Activated naive CD8-positive, alpha-beta T cell treated with anti-CD3 and anti-CD28 coated beads for 36 hours (primary cell): ENCODE measurements around the gene CAPG. TPM values are rescaled to one million over a fixed set of nuclear protein-coding genes. Genes with fewer than 3 reads are reported as not detected.
A peak's percentile ranks its signal among the peaks of the same experiment; 100 is the strongest.
"Not testable (repeated sequence)": the region's sequence is repeated elsewhere in the genome, so short reads cannot be mapped to it uniquely, and the experiment has no call there.

Experiments used
- DNase-seq: peaks from one replicate; pipeline ENCODE4 v3.0.0; 2021
- H3K27ac Mint-ChIP-seq: one replicate; pipeline ENCODE4 v1.8.0; 2022; ENCODE audit warnings: mild to moderate bottlenecking, moderate library complexity, mixed read lengths
- H3K27me3 Mint-ChIP-seq: one replicate; pipeline ENCODE4 v1.8.0; 2022; ENCODE audit warnings: mild to moderate bottlenecking, mixed read lengths
- H3K36me3 Mint-ChIP-seq: one replicate; pipeline ENCODE4 v1.8.0; 2021; ENCODE audit warnings: mild to moderate bottlenecking, mixed read lengths
- H3K4me1 Mint-ChIP-seq: one replicate; pipeline ENCODE4 v1.8.0; 2021; ENCODE audit warnings: mixed read lengths
- H3K4me3 Mint-ChIP-seq: one replicate; pipeline ENCODE4 v1.8.0; 2022; ENCODE audit warnings: mild to moderate bottlenecking, moderate library complexity, mixed read lengths
- H3K9me3 Mint-ChIP-seq: one replicate; pipeline ENCODE4 v1.8.0; 2022; ENCODE audit warnings: mixed read lengths
- total RNA-seq, 2 experiments: library from RNA; stranded (reverse); gene quantifications; one replicate each; pipeline ENCODE4 v1.2.3, GENCODE V29; 2021

The CAPG gene
- total RNA-seq, 2 experiments from 2014 or later: 18.1 to 19.8 TPM

GRCh38 chr2:85444629-85445172, 34.5 kb upstream of the CAPG start:
- H3K9me3 Mint-ChIP-seq: no peaks in the 10 kb centered on the region
- no peaks in the 10 kb centered on the region for H3K27me3 Mint-ChIP-seq
- DNase-seq: no peak
- no peak overlapping the region for H3K27ac Mint-ChIP-seq
- no peak overlapping the region for H3K4me3 Mint-ChIP-seq
- peaks cover 9% of the 10 kb centered on the region for H3K4me1 Mint-ChIP-seq
- no peaks in the 10 kb centered on the region for H3K36me3 Mint-ChIP-seq

GRCh38 chr2:85441864-85442263, 31.7 kb upstream of the CAPG start:
- Mint-ChIP-seq H3K9me3 (no peaks in the 10 kb centered on the region), H3K4me1 (peaks cover 28% of the 10 kb centered on the region), H3K27ac (no peak overlapping the region), H3K4me3 (no peak overlapping the region), H3K27me3 (no peaks in the 10 kb centered on the region), H3K36me3 (no peaks in the 10 kb centered on the region)
- DNase-seq: no peak

GRCh38 chr2:85440729-85441128, 30.6 kb upstream of the CAPG start:
- Mint-ChIP-seq H3K27ac (no peak overlapping the region), H3K4me1 (peaks cover 29% of the 10 kb centered on the region), H3K4me3 (no peak overlapping the region), H3K9me3 (no peaks in the 10 kb centered on the region), H3K36me3 (no peaks in the 10 kb centered on the region), H3K27me3 (no peaks in the 10 kb centered on the region)
- no peak for DNase-seq

DNA sequence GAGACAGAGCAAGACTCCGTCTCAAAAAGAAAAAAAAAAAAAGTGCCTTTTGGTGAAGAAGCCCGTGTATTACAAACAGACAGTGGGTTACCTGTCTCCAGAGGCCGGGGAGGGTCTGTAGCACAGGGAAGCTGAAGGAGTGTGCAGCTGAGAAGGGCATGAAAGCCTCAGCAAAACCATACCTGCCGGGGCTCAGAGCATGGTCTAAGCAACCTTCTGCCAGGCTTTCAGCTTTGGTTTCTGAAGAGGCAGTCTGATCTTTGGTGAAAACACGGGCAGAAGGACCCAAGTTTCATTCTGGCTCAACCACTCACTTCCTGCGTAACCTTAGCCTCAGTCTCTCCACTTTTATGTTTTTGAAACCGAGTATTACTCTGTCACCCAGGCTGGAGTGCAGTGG, 29.8 kb upstream of the CAPG start:
- peak overlapping the region; percentile 88 for H3K27ac Mint-ChIP-seq
- peaks cover 29% of the 10 kb centered on the region for H3K4me1 Mint-ChIP-seq
- H3K4me3 Mint-ChIP-seq: peak overlapping the region; percentile 78
- no peaks in the 10 kb centered on the region for H3K36me3 Mint-ChIP-seq
- no peaks in the 10 kb centered on the region for H3K9me3 Mint-ChIP-seq
- H3K27me3 Mint-ChIP-seq: no peaks in the 10 kb centered on the region
- DNase-seq: peak; percentile 28

DNA sequence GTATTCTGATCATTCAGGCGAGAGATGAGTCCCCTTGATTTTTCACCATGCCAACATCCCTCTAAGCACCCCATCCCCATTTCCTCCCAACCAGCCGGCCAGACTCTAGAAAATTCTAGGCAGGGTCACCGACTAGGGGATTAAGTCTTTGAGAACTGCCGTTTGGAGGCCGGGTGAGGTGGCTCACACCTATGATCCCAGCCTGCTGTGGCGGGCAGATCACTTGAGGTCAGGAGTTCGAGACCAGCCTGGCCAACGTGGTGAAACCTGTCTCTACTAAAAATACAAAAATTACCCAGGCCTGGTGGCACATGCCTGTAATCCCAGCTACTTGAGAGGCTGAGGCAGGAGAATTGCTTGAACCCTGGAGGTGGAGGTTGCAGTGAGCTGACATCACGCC, 29.4 kb upstream of the CAPG start:
- H3K27me3 Mint-ChIP-seq, H3K36me3 Mint-ChIP-seq, H3K9me3 Mint-ChIP-seq, DNase-seq: not testable (repeated sequence)
- peaks cover 29% of the 10 kb centered on the region for H3K4me1 Mint-ChIP-seq
- peak overlapping the region; percentile 88 for H3K27ac Mint-ChIP-seq
- H3K4me3 Mint-ChIP-seq: peak overlapping the region; percentile 78

DNA sequence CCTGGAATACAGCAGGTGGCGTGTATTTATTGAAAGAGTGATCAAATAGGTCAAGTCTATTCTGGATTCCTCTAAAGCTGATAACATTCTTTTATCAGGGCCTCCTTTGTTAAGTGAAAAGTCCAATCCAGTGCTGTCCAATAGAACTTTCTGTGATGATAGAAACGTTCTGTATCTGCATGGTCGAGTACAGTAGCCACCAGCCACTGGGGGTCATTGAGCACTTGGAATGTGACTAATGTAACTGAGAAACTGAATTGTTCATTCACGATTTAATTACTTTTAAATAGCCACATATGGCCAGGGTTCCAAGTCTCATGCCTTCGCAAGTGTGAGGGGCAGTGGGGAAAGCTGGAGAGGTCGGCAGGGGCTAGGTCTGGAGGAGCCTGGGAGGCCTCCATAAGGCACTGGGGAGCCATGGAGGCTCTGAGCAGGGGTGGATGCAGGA, 28.9 kb upstream of the CAPG start:
- Mint-ChIP-seq H3K4me1 (peaks cover 29% of the 10 kb centered on the region), H3K27ac (peak overlapping the region; percentile 87), H3K4me3 (peak overlapping the region; percentile 10), H3K9me3 (no peaks in the 10 kb centered on the region), H3K27me3 (no peaks in the 10 kb centered on the region), H3K36me3 (no peaks in the 10 kb centered on the region)
- DNase-seq: no peak

- H3K4me3 Mint-ChIP-seq: peak overlapping the region; percentile 78
- peaks cover 29% of the 10 kb centered on the region for H3K4me1 Mint-ChIP-seq
- H3K27ac Mint-ChIP-seq: peak overlapping the region; percentile 87
- DNase-seq: no peak
- no peaks in the 10 kb centered on the region for H3K27me3 Mint-ChIP-seq
- no peaks in the 10 kb centered on the region for H3K9me3 Mint-ChIP-seq
- H3K36me3 Mint-ChIP-seq: no peaks in the 10 kb centered on the region
Observed at GRCh38 chr2:85438201-85439024, 28.2 kb upstream of the CAPG start.

DNA sequence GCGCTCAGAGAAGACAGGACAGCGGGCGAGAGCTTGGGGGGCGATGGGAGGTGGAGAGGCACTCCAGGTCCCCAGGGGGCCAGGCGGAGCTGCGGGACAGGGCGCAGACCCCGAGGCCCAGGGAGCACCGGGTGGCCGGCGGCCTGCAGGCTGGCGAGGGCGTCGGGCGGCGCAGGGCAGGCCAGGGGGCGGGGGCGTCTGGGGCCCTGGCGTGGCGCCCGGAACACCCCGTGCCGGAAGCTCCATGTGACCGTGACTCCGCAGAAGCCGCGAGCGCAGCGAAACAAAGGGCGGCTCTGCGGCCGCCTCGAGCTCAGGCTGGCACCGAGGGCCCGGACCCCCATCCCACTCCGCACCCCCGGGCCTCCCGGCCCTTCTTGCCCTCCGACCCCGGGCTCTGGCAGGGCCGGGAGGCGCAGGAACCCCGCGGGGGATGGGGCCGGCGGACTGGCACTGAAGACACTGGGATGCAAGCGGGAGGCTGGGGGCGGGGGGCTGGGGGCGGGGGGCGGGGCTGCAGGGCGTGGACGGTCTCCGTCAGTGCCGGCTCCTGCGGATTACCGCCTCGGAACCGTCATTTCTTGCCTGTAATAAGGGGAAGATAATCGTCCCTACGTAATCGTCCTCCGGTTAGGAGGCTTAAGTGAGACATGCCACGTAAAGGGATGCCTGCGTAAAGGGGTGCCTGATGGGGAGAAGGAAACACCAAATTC, 27.5 kb upstream of the CAPG start:
- H3K36me3 Mint-ChIP-seq: no peaks in the 10 kb centered on the region
- DNase-seq: peak; percentile 79
- peak overlapping the region; percentile 78 for H3K4me3 Mint-ChIP-seq
- H3K4me1 Mint-ChIP-seq: peaks cover 29% of the 10 kb centered on the region
- no peaks in the 10 kb centered on the region for H3K9me3 Mint-ChIP-seq
- H3K27me3 Mint-ChIP-seq: no peaks in the 10 kb centered on the region
- peak overlapping the region; percentile 91 for H3K27ac Mint-ChIP-seq

- H3K27me3 Mint-ChIP-seq: no peaks in the 10 kb centered on the region
- peak overlapping the region; percentile 91 for H3K27ac Mint-ChIP-seq
- H3K36me3 Mint-ChIP-seq: no peaks in the 10 kb centered on the region
- H3K4me1 Mint-ChIP-seq: peaks cover 29% of the 10 kb centered on the region
- H3K9me3 Mint-ChIP-seq: no peaks in the 10 kb centered on the region
- no peak for DNase-seq
- H3K4me3 Mint-ChIP-seq: peak overlapping the region; percentile 76
Observed at GRCh38 chr2:85436836-85437487, 26.8 kb upstream of the CAPG start.

- Mint-ChIP-seq H3K4me1 (peaks cover 29% of the 10 kb centered on the region), H3K27ac (no peak overlapping the region), H3K36me3 (no peaks in the 10 kb centered on the region), H3K27me3 (no peaks in the 10 kb centered on the region), H3K9me3 (no peaks in the 10 kb centered on the region), H3K4me3 (no peak overlapping the region)
- no peak for DNase-seq
Observed at GRCh38 chr2:85435981-85436835, 26.0 kb upstream of the CAPG start.

- no peaks in the 10 kb centered on the region for H3K27me3 Mint-ChIP-seq
Observed at GRCh38 chr2:85435220-85435958, 25.2 kb upstream of the CAPG start.

DNA sequence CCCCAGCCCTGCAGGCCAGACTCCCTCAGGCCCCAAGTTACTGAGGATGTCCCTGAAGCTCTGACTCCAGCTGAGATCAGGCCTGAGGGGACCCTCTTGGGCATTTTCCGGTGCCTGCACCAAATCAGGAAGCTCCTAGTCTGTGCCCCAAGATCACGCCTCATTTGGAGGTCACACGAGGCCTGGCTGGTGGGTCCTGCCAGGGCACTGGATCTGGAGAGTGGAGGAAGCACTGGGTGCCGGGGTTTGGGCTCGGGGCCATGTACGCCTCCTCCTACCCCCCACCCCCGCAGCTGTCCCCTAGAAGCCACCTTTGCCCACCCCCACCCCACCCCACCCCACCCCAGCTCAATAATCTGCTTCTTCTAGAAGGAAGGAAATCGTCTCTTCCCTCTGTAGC, 24.5 kb upstream of the CAPG start:
- DNase-seq: no peak
- Mint-ChIP-seq H3K9me3 (no peaks in the 10 kb centered on the region), H3K27me3 (no peaks in the 10 kb centered on the region), H3K4me1 (peaks cover 21% of the 10 kb centered on the region), H3K36me3 (no peaks in the 10 kb centered on the region), H3K27ac (no peak overlapping the region), H3K4me3 (no peak overlapping the region)

More at GRCh38 chr2:85435220-85435958, 25.2 kb upstream of the CAPG start:
- Mint-ChIP-seq H3K4me3 (no peak overlapping the region), H3K36me3 (no peaks in the 10 kb centered on the region), H3K27ac (no peak overlapping the region), H3K4me1 (peaks cover 26% of the 10 kb centered on the region), H3K9me3 (no peaks in the 10 kb centered on the region)
- no peak for DNase-seq

DNA sequence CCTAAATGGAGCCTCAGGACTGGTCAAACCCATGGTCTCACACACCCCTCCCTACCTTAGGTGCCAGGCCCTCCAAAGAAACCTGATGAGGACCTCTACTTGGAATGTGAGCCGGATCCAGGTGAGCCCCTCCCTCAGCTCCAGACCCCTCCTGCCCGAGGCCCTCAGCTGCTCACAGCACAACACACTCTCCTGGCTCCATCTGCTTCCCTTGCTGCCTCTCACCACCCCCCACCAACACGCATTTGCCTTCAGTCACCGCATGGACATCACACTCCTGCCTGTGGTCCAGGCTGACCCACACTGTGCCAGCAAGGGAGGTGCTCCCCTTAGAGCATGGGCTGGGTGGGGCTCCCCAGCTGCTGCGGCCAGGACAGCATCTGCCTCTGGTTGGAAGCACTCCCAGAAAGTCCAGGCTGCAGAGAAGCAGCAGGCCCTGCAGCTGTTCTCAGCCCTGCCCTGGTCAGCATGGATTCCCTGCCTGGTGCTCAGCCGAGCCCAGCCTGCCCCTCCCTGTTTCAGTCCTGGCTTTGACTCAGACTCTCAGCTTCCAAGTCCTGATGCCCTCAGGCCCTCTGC, 23.4 kb upstream of the CAPG start:
- no peak for DNase-seq
- H3K4me1 Mint-ChIP-seq: peaks cover 14% of the 10 kb centered on the region
- H3K27me3 Mint-ChIP-seq: no peaks in the 10 kb centered on the region
- H3K9me3 Mint-ChIP-seq: no peaks in the 10 kb centered on the region
- H3K36me3 Mint-ChIP-seq: no peaks in the 10 kb centered on the region
- H3K4me3 Mint-ChIP-seq: no peak overlapping the region
- H3K27ac Mint-ChIP-seq: no peak overlapping the region
